GM19324 (cell line): ENCODE results near the gene SLC45A3.

ENCODE experiments used
- ATAC-seq: cut with Tn5 transposase; IDR thresholded peaks from one replicate; pipeline ENCODE4 v1.9.1; 2021; ENCODE audit warnings: mild to moderate bottlenecking, moderate library complexity; ENCODE audit not compliant: unreplicated experiment, low FRiP score

Gene SLC45A3

GRCh38 chr1:205613854-205614412 is 66.4 kb downstream of the SLC45A3 start:
- ATAC-seq: no peak

- ATAC-seq: no peak
These were observed 67.8 kb downstream of the SLC45A3 start for GRCh38 chr1:205612556-205612955.

- no peak for ATAC-seq
These were observed 68.2 kb downstream of the SLC45A3 start for GRCh38 chr1:205612104-205612503.

- no peak for ATAC-seq
These were observed 69.3 kb downstream of the SLC45A3 start for GRCh38 chr1:205610901-205611466.

- ATAC-seq: no peak
These were observed 70.3 kb downstream of the SLC45A3 start for GRCh38 chr1:205610036-205610435.
